K562 (cell line): ENCODE measurements around the gene SFI1. TPM values are rescaled to one million over a fixed set of nuclear protein-coding genes. Genes with fewer than 3 reads are reported as not detected.

Experiments used
- BHLHE40 ChIP-seq: IDR thresholded peaks from 2 replicates; pipeline ENCODE4 v1.6.1; 2011; ENCODE audit warnings: low read length, improper control_type of control experiment
- PML ChIP-seq: IDR thresholded peaks from 2 replicates; pipeline ENCODE4 v1.6.1; 2012; ENCODE audit warnings: low read length, inconsistent platforms
- SIX5 ChIP-seq, 2 experiments: IDR thresholded peaks; 2 replicates each; pipeline ENCODE4 v1.6.1; 2011; ENCODE audit warnings: low read length in 2 of 2, borderline replicate concordance in 1 of 2, low read depth in 1 of 2, mild to moderate bottlenecking in 1 of 2, moderate library complexity in 1 of 2; ENCODE audit not compliant: insufficient read depth in 1 of 2
- TBL1XR1 ChIP-seq, 2 experiments: IDR thresholded peaks; 2 replicates each; pipeline ENCODE4 v1.6.1; 2012; ENCODE audit warnings: improper control_type of control experiment in 2 of 2, low read length in 2 of 2, mild to moderate bottlenecking in 1 of 2
- TEAD4 ChIP-seq, 2 experiments: sonication (generic) in 1 of 2; formaldehyde crosslinking in 1 of 2; IDR thresholded peaks; 2 replicates each; pipeline versions ENCODE4 v1.6.1 to v1.8.0; 2012 to 2022; ENCODE audit warnings: borderline replicate concordance in 1 of 2, inconsistent platforms in 1 of 2, low read length in 1 of 2, mild to moderate bottlenecking in 1 of 2, missing genetic modification reagents in 1 of 2
- ZNF165 ChIP-seq: fragments of 250-450 bp; sonication (Bioruptor Pico); IDR thresholded peaks from 2 replicates; pipeline ENCODE4 v1.4.0; 2020; ENCODE audit warnings: borderline replicate concordance
- ZNF217 ChIP-seq: sonication (generic); formaldehyde crosslinking; IDR thresholded peaks from 2 replicates; pipeline ENCODE4 v1.8.0; 2022; ENCODE audit warnings: mild to moderate bottlenecking, missing genetic modification reagents
- ZNF347 ChIP-seq: fragments of 450-650 bp; formaldehyde crosslinking; IDR thresholded peaks from 2 replicates; pipeline ENCODE4 v1.4.0; 2020; ENCODE audit warnings: low read depth, mild to moderate bottlenecking, moderate library complexity
- ZNF408 ChIP-seq: fragments of 250-450 bp; sonication (Bioruptor Pico); IDR thresholded peaks from 2 replicates; pipeline ENCODE4 v1.4.0; 2020; ENCODE audit warnings: low read depth, mild to moderate bottlenecking, moderate library complexity
- ZSCAN29 ChIP-seq: fragments of 450-650 bp; IDR thresholded peaks from 2 replicates; pipeline ENCODE4 v1.6.1; 2017
- polyA plus RNA-seq, 8 experiments: library from polyadenylated mRNA; depleted of rRNA in 4 of 8; stranded (reverse) in 5 of 8; unstranded in 3 of 8; fragments of >200 nt; fragmentation: Nextera tagmentation in 2 of 8; fragmentation: Illumina TruSeq in 1 of 8; extraction: Ambion mirVana in 2 of 8; extraction: Trizol in 1 of 8; gene quantifications; 2 replicates each; pipeline versions ENCODE4 v1.2.1 to v1.2.3, GENCODE V29; 2011 to 2014; ENCODE audit warnings: inconsistent platforms in 1 of 8, missing spikeins in 1 of 8
- total RNA-seq, 7 experiments: library from RNA; depleted of rRNA in 6 of 7; stranded (reverse); fragments of >200 nt in 6 of 7; fragmentation: Illumina TruSeq in 2 of 7; extraction: Trizol in 2 of 7; gene quantifications; 2 replicates each; pipeline versions ENCODE4 v1.2.1 to v1.2.3, GENCODE V29; 2011 to 2021; ENCODE audit warnings: low replicate concordance in 1 of 7
- TF ChIP-seq, protein P1 (sequence below): fragments of 450-650 bp; IDR thresholded peaks from 2 replicates; pipeline ENCODE4 v1.6.1; 2018; ENCODE audit warnings: mild to moderate bottlenecking, low read depth; ENCODE audit not compliant: partially characterized antibody

The SFI1 gene
- total and polyA plus RNA-seq, 9 of the 15 experiments (the other 6 are each of a cell fraction or from before 2014, with no cell fraction given), result 3.0 to 25.6 (median 14.1) TPM

DNA sequence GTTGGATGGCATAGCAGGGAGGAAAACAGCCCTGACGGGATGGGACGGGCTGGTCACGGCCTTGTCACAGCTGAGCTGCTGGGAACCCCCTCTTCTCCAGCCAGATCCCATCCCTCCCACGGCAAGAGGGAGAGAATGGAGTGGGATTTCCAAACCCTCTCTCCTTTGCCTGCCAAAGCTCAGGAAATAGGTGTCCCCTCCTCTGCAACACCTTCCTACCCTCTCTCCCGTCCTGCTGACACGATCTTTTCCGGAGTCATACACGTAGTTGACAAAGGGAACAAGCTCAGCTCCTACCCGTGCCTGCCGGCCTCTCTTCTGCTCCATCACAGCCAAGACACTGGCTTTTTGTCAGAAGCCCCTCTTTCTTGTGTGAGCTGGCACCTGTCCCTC is 117.6 kb downstream of the SFI1 start (continued):
- TF ChIP-seq ZNF347 (CRISPR knock-in tag) (no peak), ZNF408 (CRISPR knock-in tag) (no peak), TBL1XR1 (IDR thresholded peaks at IDR 0.05; ENCODE audit: low read length in 2 of 2) (no peak), ZNF165 (no peak), ZSCAN29 (no peak), PML (no peak), TEAD4 (IDR thresholded peaks at IDR 0.05; ENCODE audit: low read length) (no peak), TEAD4 (CRISPR knock-in tag; IDR thresholded peaks at IDR 0.05; ENCODE audit: borderline replicate concordance) (no peak), SIX5 (IDR thresholded peaks at IDR 0.05; ENCODE audit: borderline replicate concordance in 1 of 2, insufficient read depth in 1 of 2, low read depth in 1 of 2, low read length in 2 of 2) (no peak), ZNF217 (CRISPR knock-in tag) (no peak), BHLHE40 (no peak)
- TF ChIP-seq, protein P1, sequence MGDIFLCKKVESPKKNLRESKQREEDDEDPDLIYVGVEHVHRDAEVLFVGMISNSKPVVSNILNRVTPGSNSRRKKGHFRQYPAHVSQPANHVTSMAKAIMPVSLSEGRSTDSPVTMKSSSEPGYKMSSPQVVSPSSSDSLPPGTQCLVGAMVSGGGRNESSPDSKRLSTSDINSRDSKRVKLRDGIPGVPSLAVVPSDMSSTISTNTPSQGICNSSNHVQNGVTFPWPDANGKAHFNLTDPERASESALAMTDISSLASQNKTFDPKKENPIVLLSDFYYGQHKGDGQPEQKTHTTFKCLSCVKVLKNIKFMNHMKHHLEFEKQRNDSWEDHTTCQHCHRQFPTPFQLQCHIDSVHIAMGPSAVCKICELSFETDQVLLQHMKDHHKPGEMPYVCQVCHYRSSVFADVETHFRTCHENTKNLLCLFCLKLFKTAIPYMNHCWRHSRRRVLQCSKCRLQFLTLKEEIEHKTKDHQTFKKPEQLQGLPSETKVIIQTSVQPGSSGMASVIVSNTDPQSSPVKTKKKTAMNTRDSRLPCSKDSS, result no peak
